H1 (cell line): ENCODE measurements around the gene ADARB2.

Experiments used
- CTCF ChIP-seq, 3 experiments: IDR thresholded peaks; 1 replicate in 2 of 3; 2 replicates in 1 of 3; pipeline versions ENCODE4 v1.5.1 to v1.6.1; 2011; ENCODE audit warnings: low read length in 3 of 3, mild to moderate bottlenecking in 3 of 3, inconsistent platforms in 2 of 3, low read depth in 1 of 3, moderate library complexity in 1 of 3; ENCODE audit not compliant: insufficient read depth in 1 of 3; ENCODE audit errors: control extremely low read depth in 1 of 3
- EP300 ChIP-seq, 2 experiments: IDR thresholded peaks; 1 replicate in 1 of 2; 2 replicates in 1 of 2; pipeline ENCODE4 v1.6.1; 2011 to 2012; ENCODE audit warnings: low read depth in 2 of 2, low read length in 2 of 2, mild to moderate bottlenecking in 2 of 2, borderline replicate concordance in 1 of 2, inconsistent platforms in 1 of 2, moderate library complexity in 1 of 2
- RAD21 ChIP-seq, 2 experiments: IDR thresholded peaks in 1 of 2; conservative IDR thresholded peaks in 1 of 2; 2 replicates each; pipeline ENCODE4 v1.6.1; 2011; ENCODE audit warnings: low read depth in 2 of 2, low read length in 2 of 2, improper control_type of control experiment in 1 of 2, inconsistent platforms in 1 of 2, mild to moderate bottlenecking in 1 of 2, moderate library complexity in 1 of 2
- TAF7 ChIP-seq: optimal IDR thresholded peaks from 2 replicates; pipeline ENCODE3; 2011; ENCODE audit warnings: low read depth, mild to moderate bottlenecking, inconsistent platforms, low read length, moderate library complexity, borderline replicate concordance
- USF2 ChIP-seq: IDR thresholded peaks from 2 replicates; pipeline ENCODE4 v1.6.1; 2011; ENCODE audit warnings: low read length, improper control_type of control experiment

GRCh38 chr10:1136268-1136667 is 601.1 kb downstream of the ADARB2 start:
- no peak for TF ChIP-seq CTCF (IDR thresholded peaks at IDR 0.05; ENCODE audit: control extremely low read depth in 1 of 3, insufficient read depth in 1 of 3, low read depth in 1 of 3, low read length in 3 of 3)
- no peak for TF ChIP-seq EP300 (IDR thresholded peaks at IDR 0.05; ENCODE audit: borderline replicate concordance in 1 of 2, low read depth in 2 of 2, low read length in 2 of 2)
- TF ChIP-seq TAF7 = no peak
- TF ChIP-seq RAD21 (IDR thresholded peaks at IDR 0.05 in 1 of 2, conservative IDR thresholded peaks at IDR 0.05 in 1 of 2; ENCODE audit: low read depth in 2 of 2, low read length in 2 of 2) = no peak
- TF ChIP-seq USF2 = no peak
